Measurements from ENCODE around the gene MYH14. TPM values are rescaled to one million over a fixed set of nuclear protein-coding genes. Genes with fewer than 3 reads are reported as not detected.

The MYH14 gene
- total RNA-seq, 1 experiment from 2014 or later: 3.2 TPM

DNA sequence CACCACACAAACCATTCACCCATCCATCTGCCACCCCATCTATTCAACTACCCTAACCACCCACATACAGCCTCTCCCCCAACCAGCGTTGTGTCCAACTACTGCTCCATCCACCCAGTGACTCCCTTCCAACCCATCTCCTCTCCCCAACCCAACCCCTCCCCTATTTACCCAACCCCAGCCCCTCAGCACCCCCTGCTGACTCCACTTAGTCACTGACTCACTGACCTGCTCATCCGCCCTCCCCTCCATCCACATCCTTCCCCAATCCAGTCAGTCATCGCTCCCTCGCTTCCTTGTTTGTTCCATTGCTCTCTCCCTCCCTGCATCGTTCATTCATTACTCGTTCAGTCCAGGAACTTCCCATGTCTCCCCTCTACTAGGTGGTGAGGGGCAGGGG is 86.6 kb downstream of the MYH14 start:
- DNase-seq (ENCODE audit: low spot score): no peak

DNA sequence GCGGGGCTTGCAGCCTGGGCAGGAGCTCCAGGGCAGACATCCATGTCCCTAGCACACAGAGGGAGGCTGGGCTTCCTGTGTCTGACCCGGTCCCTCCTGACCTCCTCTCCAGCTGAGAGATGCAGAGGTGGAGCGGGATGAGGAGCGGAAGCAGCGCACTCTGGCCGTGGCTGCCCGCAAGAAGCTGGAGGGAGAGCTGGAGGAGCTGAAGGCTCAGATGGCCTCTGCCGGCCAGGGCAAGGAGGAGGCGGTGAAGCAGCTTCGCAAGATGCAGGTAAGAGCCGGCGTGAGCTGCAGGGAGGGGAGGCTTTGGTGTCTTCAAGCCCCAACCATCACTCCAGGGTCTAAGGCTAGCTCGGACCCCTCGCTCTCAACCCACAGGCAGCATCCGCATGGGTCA is 87.4 kb downstream of the MYH14 start:
- DNase-seq (ENCODE audit: low spot score): no peak

DNA sequence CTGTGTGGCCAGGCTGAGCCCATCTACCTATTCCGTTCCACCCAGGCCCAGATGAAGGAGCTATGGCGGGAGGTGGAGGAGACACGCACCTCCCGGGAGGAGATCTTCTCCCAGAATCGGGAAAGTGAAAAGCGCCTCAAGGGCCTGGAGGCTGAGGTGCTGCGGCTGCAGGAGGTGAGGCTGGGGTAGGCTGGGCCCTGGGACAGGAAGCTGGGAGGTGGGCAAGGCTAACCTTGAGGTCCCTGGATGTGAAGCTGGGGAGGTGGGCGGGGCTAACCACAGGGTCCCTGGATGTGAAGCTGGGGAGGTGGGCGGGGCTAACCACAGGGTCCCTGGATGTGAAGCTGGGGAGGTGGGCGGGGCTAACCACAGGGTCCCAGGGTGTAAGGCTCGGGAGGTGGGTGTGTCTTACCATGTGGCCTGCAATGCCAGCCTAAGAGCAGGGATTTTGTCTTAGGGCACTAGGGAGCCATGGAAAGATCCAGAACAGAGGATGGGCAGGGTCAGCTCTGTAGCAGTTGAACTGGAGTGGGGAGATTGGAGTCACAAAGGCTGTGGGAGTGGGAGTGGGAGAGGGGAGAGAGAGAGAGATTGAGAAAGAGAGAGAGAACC is 88.9 kb downstream of the MYH14 start:
- no peak for DNase-seq (ENCODE audit: low spot score)

DNA sequence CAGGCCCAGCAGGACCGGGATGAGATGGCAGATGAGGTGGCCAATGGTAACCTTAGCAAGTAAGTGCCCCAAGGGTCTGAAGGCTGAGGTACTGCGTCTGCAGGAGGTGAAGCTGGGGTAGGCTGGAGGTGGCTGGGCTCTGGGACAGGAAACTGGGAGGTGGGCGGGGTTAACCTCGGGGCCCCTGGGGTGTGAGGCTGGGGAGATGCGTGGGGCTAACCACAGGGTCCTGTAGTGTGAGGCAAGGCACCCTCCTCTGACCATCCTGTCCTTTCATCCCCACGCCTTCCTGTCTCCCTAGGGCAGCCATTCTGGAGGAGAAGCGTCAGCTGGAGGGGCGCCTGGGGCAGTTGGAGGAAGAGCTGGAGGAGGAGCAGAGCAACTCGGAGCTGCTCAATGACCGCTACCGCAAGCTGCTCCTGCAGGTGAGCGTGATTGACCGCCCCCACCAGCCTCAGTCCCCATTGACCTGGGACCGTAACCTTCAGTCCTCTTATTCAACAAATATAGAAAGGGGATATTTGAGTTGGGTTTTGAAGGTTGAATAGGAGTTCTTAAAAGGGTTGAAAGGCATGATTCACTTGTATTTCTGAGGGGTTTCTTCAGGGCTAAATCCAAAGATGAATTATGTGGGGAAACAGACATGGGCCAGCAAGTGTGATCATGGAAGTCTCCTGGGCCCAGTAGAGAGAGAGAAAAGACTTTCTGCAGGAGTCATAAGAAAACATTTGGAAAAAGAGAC is 90.0 kb downstream of the MYH14 start:
- no peak for DNase-seq (ENCODE audit: low spot score)

DNA sequence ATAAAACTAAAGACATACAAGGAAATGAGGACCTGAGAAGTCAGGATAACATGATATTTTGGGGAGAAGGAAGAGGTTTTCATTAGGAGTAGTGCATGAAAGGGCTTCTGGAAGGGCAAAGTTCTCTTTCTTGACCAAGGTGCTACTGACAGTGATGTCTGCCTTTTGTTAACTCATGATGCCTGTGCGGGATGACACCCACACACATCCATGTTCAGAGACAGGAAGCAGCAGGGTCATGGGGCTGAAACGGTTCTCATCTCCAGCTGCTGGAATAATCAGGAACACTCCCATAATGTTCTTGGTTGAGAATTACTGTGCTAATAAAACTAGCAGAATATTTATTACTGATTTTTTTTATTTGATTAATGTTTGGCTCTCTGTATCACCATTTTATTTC is 96.6 kb downstream of the MYH14 start:
- no peak for DNase-seq (ENCODE audit: low spot score)

DNA sequence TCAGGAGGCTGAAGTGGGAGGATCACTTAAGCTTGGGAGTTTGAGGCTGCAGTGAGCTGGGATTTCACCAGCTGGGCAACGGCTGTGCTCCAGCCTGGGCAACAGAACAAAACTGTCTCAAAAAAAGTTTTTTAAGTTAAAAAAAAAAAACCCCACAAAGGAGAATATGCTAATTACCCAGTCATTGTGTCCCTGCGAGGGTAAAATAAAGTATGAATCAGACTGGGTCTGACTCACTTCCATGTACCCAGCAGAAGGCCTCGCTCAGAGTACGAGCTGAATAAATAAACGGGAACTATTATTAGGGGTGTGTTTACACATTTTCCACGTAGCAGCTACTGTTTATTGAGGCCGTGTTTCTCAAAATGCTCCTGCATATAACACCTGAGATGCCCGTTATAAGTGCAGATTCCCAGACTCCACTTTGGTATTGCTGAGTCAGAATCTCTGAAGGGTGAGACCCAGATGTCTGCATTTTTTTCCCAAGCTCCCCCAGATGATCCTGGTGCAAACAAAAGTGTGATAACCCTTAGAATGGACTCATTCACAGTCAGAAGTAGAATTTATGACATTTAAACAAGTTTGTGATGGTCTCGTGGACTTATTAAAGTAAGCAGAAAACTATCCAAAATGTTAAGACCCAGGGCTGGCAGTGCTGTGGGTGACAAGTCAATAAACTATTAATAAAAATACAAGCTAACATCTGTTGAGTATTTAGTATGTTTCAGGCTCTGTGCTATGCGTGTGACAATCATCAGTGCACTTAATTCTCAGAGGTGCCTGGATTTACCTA is 97.6 kb downstream of the MYH14 start:
- peak; percentile 91 for DNase-seq (ENCODE audit: low spot score)

DNA sequence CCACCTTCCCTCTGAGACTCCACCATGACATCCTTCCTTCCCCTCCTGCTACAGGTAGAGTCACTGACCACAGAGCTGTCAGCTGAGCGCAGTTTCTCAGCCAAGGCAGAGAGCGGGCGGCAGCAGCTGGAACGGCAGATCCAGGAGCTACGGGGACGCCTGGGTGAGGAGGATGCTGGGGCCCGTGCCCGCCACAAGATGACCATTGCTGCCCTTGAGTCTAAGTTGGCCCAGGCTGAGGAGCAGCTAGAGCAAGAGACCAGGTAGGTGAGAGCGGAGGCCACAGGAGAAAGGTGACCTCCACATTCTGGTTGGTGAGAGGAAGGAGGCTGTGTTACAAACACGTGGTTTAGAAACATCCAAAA is 98.2 kb downstream of the MYH14 start:
- no peak for DNase-seq (ENCODE audit: low spot score)

DNA sequence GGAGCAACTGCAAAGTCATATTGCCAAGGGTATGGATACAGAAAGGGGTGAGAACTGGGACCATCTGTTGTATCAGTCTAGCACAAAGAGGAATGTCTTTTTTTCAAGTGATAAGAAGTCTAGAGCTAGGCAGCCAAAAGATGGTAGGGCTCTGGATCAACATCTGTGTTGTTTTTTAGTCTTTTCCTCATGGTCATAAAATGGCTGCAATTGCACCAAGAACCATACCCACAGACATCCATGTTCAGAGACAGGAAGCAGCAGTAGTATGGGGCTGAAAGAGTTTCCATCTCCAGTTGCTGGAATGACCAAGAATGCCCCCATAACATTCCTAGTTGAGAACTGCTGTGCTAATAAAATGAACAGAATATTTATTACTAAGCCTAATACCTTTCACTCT is 100.1 kb downstream of the MYH14 start:
- no peak for DNase-seq (ENCODE audit: low spot score)

DNA sequence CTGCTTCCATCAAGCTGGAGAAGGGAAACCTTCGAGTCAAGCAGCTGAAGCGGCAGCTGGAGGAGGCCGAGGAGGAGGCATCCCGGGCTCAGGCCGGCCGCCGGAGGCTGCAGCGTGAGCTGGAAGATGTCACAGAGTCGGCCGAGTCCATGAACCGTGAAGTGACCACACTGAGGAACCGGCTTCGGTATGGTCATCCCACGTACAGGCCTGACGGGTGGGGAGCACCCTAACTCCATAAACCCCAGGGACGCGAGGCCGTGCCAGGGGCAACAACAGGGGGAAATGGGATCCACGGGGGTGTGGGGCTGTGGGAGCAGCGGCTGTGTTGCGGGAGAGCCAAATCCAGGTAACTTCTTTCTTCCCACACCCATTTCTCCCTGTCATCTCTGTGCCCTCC is 105.6 kb downstream of the MYH14 start:
- DNase-seq (ENCODE audit: low spot score): no peak

DNA sequence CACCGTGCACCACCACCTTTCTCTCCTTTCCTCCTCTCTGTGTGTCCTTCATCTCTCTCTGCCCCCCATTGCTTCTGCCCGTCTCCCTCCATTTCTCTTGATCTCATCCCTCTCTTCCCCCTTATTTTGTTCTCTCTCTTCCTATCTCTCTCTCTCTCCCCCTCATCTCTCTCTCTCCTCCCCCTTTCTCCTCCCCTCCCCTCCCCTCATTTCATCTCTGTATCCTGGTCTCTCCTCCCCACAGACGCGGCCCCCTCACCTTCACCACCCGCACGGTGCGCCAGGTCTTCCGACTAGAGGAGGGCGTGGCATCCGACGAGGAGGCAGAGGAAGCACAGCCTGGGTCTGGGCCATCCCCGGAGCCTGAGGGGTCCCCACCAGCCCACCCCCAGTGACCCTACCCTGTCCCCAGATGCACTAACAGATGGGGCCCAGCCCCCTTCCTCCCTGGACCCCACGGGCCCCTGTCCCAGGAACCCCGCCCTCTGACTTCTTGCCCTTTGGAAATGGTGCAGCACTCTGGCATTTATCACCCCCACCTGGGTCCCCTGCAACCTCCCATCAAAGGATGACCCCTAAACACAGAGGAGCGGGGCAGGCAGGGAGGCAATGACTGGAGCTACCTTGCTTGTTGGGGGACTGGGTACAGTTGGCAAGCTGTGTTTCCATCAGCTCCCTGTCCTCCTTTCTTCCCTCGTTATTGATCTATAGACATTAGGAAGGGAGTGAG is 106.1 kb downstream of the MYH14 start:
- DNase-seq (ENCODE audit: low spot score): no peak

DNA sequence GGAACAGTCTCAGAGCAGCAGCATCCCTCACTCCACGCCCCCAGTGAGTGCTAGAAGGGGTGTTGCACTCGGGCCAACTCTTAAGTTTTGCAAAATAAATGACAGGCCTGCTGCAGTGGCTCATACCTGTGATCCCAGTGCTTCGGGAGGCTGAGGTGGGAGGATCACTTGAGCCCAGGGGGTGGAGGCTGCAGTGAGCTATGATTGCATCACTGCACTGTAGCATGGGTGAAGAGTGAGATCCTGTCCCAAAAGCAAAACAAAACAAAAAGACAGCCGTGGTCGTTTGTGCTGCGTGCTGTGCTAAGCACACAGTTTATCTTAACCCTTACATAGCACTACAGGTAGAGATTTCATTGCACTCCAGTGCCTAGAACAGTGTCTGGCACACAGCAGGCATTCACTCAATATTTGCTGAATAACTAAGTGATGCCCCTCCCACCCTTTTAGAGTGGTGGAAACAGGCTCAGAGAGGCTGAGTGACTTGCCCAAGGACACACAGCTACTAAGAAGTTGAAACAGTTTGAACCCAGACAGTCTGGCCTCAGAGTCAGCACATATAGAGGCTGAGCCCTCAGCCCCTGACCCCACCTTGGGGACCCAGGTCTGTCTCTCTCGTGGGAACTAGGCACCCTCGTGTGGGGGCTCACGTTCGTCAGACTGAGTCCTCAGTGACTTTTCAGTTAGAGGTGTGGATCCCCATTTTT is 107.5 kb downstream of the MYH14 start:
- no peak for DNase-seq (ENCODE audit: low spot score)

DNA sequence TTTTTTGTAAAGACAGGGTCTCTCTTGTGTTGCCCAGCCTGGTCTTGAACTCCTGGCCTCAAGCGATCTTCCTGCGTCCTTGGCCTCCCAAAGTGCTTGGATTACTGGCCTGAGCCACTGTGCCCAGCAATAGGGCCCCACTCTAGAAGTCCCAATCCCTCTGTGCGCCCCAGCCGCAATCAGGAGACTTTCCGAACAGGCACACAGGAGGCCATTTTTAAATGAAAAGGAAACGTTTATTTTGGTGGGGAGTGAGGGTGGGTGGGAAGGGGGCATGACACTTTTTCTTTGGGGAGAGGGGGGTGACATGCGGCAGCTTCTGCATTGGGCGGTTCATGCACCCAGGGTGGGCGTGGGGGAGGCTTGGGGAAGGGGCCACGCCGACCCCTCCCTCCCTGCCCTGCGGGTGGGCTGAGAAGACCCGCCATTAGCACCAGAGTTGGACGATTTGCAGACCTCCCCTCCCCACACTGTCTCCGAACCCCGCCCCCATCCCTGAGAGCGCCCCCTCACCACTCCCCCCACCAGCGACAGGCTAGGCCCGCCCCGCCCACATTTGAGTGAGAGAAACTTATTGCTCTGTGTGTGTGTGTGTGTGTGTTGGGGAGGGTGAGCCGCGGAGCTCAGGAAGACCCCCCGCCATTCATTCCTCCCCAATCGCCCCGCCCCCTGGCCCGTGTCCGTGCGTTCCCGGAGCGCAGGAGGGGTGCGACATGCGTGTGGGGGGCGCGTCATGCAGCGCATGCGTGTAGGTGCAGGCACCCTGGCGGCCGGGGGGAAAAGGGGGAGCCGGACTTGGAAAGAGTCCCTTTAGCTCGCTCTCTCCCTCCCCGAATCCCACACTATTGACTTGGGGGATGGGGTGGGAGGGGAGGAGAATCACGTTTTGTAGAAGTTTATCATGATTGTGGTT is 108.6 kb downstream of the MYH14 start:
- peak; percentile 81 for DNase-seq (ENCODE audit: low spot score)

DNA sequence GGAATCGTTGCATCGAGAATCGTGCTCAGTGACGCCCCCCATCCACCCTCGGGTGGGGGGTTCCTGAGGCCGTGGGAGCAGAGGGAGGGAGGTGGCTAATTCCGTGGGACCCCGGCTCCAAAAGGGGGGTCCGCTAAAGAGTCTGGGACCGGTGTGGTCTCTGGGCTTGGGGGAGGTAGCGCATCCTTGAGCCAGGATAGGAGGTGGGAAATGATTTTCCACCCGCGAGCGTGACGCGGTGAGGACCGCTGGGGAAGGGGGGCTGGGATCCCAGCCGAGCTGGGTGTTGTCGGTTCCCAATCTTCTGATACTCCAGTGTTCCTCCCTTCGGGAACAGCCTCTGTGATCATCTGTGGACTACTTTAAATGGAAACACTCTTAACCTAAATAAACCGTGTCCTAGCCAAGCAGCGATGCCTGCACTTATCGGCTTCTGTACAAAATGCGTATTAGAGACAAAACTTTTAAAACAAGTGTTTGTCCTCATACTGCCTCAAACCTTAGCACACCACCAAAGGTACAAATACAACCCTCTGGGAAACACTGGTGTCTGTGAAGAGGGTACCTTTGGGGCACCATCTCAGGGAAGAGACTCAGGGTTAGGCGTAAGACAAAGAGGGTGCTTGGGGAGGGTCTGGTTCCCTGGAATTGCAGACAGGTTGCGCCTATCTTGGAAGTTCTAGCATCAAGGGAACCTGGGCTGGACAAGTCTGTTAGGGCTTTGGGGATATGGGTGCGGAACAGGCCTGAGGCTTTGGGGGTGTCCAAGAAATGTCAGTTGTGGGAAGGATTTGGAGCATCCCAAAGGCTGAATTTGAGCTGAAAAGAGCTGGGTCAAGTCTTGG is 109.8 kb downstream of the MYH14 start:
- no peak for DNase-seq (ENCODE audit: low spot score)

DNA sequence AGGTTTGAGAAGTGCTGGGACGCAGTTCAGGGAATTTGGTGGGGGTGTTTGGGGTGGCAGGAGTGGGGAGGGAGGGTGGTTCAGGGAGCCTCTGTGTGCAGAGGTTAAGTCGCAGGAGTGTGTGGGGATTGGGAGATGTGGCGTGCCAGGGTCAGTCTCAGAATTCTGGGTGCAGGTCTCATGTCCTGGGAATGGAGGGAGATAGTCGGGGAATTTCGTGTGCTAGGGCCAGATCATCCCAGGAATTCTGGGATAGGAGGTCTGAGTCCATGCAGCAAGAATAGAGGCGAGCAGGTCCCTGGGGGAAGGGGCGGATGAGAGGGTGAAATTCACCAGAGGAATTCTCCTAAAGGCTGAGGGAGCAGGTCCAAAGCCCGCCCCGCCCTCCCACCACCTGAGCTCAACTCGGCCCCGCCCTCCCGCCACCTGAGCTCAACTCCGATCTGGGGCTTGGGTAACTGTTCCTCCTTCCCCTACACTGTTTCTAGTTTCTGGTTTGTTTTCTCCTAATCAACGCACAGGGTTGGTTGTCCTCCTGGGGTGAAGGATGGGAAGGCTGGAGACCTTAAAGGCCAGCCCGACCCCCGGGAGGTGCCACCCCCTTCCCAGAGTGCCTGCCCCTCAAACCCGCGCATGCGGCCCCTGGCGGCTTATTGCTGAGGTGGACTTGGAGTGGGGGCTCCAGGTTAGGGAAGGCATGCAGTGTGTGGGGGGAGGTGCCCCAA is 110.6 kb downstream of the MYH14 start:
- DNase-seq (ENCODE audit: low spot score): no peak

DNA sequence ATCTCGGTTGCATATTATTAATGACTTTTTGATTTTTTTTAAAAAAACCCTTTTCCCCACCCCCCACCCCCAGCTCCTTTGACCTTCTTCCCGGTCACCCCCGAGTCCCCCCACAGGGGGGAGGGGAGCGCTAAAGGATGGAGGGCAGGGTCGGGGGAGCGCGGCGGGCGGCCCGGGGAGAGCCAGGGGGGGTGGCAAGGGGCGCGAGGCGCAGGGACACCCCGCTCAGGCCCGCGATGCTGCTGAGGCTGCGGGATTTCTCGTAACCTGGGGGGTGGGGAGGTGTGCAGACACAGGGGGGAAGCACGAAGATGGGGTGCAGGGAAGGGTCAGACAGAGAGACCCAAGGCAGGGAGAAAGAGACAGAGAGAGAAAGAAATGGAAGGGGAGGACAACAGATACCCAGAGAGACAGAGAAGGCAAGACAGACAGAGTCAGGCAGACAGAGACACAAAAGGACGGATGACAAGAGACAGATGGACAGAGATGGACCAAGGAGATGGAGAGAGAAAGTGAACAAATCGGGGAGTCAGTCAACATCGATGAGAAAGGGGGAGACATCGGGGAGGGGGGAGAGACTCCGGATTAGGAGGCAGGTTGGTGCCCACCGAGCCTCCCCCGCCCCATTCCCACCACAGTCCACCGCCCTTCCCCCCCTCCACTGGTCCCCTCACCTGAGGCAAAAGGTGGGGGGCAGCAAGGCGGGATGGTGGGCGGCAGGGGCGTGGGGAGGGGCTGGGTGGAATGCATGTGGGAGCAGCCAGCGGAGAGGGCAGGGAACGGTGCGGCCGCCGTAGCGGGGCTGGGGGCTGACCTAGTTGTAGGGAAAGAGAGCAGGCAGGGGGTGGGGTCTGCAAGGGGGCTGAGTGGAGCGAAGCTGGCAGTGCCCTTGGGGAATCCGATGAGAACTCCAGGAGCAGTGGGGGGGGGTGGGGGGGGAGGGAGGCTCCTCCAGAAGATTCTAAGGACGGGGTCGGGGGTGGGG is 111.6 kb downstream of the MYH14 start:
- no peak for DNase-seq (ENCODE audit: low spot score)

DNA sequence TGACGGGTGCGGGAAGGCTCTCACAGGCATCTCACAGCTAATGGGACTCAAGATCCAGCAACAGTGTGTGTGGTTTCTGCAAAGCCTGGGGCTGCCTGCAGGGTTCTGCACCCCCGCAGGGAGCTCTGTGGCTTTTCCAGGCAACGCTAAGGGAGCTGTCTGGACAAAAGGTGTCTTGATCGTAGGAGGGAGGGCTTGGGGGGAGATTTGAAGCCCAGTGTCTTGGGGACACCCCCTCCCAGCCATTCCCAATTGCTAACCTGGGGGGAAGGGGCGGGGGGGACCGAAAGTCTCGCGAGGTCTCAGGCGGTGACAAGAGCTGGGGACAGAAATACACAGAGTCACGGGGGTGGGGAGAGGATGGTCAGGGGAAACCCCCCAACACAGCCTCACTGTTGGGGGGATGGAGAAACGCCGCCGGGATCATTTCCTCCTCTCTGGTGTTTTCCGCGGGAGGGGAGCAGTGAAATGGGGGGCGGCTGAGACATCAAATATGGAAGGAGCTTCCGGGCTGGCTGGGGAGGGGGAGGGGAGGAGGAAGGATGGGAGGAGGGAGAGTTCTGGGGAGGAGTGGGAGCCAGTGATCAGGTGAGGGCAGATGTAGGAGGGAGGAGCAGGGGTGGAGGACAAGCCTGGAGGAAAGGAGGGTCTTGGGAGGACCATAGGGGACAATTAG is 112.5 kb downstream of the MYH14 start:
- DNase-seq (ENCODE audit: low spot score): peak; percentile 63

DNA sequence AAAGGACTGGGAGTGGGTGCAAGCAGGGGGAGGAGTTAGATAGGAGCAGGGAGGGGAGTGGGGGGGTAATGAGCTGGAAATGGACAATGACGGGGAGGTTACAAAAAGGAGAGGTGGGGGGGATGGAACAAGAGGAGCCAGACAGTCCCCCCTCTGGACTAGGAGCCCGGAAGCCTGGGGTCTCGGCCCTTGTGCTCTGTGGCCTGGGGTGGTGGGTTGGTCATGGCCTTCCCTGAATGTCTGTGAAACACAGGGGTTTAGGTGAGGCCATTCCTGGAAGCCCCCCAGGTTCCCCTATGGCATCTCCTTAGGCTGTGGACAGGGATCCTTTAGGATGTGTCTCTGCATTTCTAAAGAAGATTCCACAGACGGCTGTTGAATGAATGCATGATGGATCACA is 113.7 kb downstream of the MYH14 start:
- DNase-seq (ENCODE audit: low spot score): no peak

All from H4 (cell line).